ENCODE results near the gene ZFP91.

DNA sequence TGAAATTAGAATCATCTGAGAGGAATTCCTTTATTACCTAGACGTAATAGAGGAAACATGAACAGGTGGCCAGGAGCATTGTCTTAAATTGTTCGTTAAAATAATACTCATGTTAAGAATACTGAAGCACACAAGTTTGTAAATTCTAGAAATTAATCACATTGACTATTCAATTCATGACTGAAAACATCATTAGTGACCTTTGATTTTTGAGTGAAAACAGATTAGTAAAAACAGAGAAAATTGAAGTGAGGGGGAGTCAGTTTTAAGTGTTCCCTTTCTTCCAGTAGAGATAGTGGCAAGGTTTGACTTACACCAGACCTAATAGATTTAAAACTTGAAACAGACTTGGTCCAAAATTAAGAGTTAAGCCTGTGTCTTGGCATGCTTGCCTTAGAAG lies 1.4 kb downstream of the ZFP91 start:
- TF ChIP-seq, protein P1, sequence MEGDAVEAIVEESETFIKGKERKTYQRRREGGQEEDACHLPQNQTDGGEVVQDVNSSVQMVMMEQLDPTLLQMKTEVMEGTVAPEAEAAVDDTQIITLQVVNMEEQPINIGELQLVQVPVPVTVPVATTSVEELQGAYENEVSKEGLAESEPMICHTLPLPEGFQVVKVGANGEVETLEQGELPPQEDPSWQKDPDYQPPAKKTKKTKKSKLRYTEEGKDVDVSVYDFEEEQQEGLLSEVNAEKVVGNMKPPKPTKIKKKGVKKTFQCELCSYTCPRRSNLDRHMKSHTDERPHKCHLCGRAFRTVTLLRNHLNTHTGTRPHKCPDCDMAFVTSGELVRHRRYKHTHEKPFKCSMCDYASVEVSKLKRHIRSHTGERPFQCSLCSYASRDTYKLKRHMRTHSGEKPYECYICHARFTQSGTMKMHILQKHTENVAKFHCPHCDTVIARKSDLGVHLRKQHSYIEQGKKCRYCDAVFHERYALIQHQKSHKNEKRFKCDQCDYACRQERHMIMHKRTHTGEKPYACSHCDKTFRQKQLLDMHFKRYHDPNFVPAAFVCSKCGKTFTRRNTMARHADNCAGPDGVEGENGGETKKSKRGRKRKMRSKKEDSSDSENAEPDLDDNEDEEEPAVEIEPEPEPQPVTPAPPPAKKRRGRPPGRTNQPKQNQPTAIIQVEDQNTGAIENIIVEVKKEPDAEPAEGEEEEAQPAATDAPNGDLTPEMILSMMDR (IDR thresholded peaks at IDR 0.05): no peak
- TF ChIP-seq POLR2A (IDR thresholded peaks at IDR 0.05): no peak
